OCI-LY7 (cell line): Measurements from ENCODE around the gene TMIGD1.

Experiments used
- CTCF ChIP-seq: fragments of 200-600 bp; sonication (generic); conservative IDR thresholded peaks from 2 replicates; pipeline ENCODE4 v1.5.1; 2014; ENCODE audit warnings: mild to moderate bottlenecking, antibody characterized with exemption, low read length, moderate library complexity, mixed read lengths
- EZH2phosphoT487 ChIP-seq: fragments of 200-600 bp; sonication (generic); IDR thresholded peaks from 2 replicates; pipeline ENCODE4 v1.6.1; 2018; ENCODE audit warnings: low read depth, borderline replicate concordance, mild to moderate bottlenecking, mixed run types, antibody characterized with exemption, low read length, moderate library complexity, mixed read lengths

- no peak for TF ChIP-seq CTCF
- TF ChIP-seq EZH2phosphoT487, result no peak
These were observed 12.5 kb downstream of the TMIGD1 start for GRCh38 chr17:30321314-30321713.
